Liver (tissue), 9 donors: ENCODE measurements around the gene QPCT. TPM values are rescaled to one million over a fixed set of nuclear protein-coding genes. Genes with fewer than 3 reads are reported as not detected.

Source experiments
- DNase-seq: peaks from one replicate; pipeline ENCODE4 v3.0.0-alpha.2; 2017; ENCODE audit warnings: low spot score
- H3K27ac ChIP-seq, 2 donors: one replicate each; pipeline ENCODE4 v1.7.0; 2013; ENCODE audit warnings: inconsistent platforms in 2 of 2, low read length in 2 of 2, control low read depth in 1 of 2, low read depth in 1 of 2, mild to moderate bottlenecking in 1 of 2
- H3K27me3 ChIP-seq, 4 donors: one replicate each; pipeline versions ENCODE4 v1.6.1 to v1.7.0; 2013; ENCODE audit warnings: low read length in 3 of 4, inconsistent platforms in 1 of 4, mild to moderate bottlenecking in 1 of 4, moderate library complexity in 1 of 4; ENCODE audit not compliant: control insufficient read depth in 4 of 4, insufficient read depth in 4 of 4
- H3K36me3 ChIP-seq, 4 donors: one replicate each; pipeline versions ENCODE4 v1.6.1 to v1.7.0; 2013; ENCODE audit warnings: low read length in 3 of 4, mild to moderate bottlenecking in 3 of 4, low read depth in 1 of 4, moderate library complexity in 1 of 4; ENCODE audit not compliant: control insufficient read depth in 4 of 4, insufficient read depth in 3 of 4
- H3K4me1 ChIP-seq, 4 donors: one replicate each; pipeline versions ENCODE4 v1.6.1 to v1.7.0; 2013; ENCODE audit warnings: low read length in 3 of 4, mild to moderate bottlenecking in 3 of 4, moderate library complexity in 1 of 4; ENCODE audit not compliant: control insufficient read depth in 4 of 4, insufficient read depth in 4 of 4
- H3K4me3 ChIP-seq, 3 donors: one replicate each; pipeline versions ENCODE4 v1.6.1 to v1.7.0; 2013; ENCODE audit warnings: low read length in 3 of 3, control low read depth in 1 of 3, low read depth in 1 of 3, mild to moderate bottlenecking in 1 of 3
- H3K9ac ChIP-seq, 2 donors: one replicate each; pipeline ENCODE4 v1.7.0; 2013; ENCODE audit warnings: low read length in 2 of 2, mild to moderate bottlenecking in 2 of 2, moderate library complexity in 2 of 2, control low read depth in 1 of 2, low read depth in 1 of 2
- H3K9me3 ChIP-seq, 4 donors: one replicate each; pipeline versions ENCODE4 v1.6.1 to v1.7.0; 2013; ENCODE audit warnings: low read length in 3 of 4; ENCODE audit not compliant: control insufficient read depth in 4 of 4
- EGR1 ChIP-seq, 2 donors: IDR thresholded peaks; 2 replicates each; pipeline ENCODE4 v1.6.1; 2016 to 2018; ENCODE audit warnings: antibody characterized with exemption in 2 of 2, low read depth in 2 of 2
- FOXA1 ChIP-seq: IDR thresholded peaks from 2 replicates; pipeline ENCODE4 v1.6.1; 2016; ENCODE audit warnings: antibody characterized with exemption
- FOXA2 ChIP-seq: IDR thresholded peaks from 2 replicates; pipeline ENCODE4 v1.6.1; 2016; ENCODE audit warnings: antibody characterized with exemption
- GABPA ChIP-seq, 2 donors: IDR thresholded peaks in 1 of 2; conservative IDR thresholded peaks in 1 of 2; 2 replicates each; pipeline ENCODE4 v1.6.1; 2016; ENCODE audit warnings: antibody characterized with exemption in 2 of 2, mild to moderate bottlenecking in 1 of 2, moderate library complexity in 1 of 2
- HNF4A ChIP-seq, 2 donors: conservative IDR thresholded peaks; 2 replicates each; pipeline ENCODE4 v1.6.1; 2016; ENCODE audit warnings: antibody characterized with exemption in 2 of 2, mild to moderate bottlenecking in 2 of 2
- HNF4G ChIP-seq: IDR thresholded peaks from 2 replicates; pipeline ENCODE4 v1.6.1; 2016; ENCODE audit warnings: antibody characterized with exemption
- JUND ChIP-seq, 2 donors: IDR thresholded peaks; 2 replicates each; pipeline ENCODE4 v1.6.1; 2016; ENCODE audit warnings: antibody characterized with exemption in 2 of 2
- NR2F2 ChIP-seq: IDR thresholded peaks from 2 replicates; pipeline ENCODE4 v1.6.1; 2016; ENCODE audit warnings: antibody characterized with exemption
- RAD21 ChIP-seq, 2 donors: IDR thresholded peaks; 2 replicates each; pipeline ENCODE4 v1.6.1; 2016; ENCODE audit warnings: antibody characterized with exemption in 2 of 2, mild to moderate bottlenecking in 2 of 2
- RXRA ChIP-seq, 2 donors: IDR thresholded peaks; 2 replicates each; pipeline ENCODE4 v1.6.1; 2017 to 2018; ENCODE audit warnings: antibody characterized with exemption in 2 of 2, mild to moderate bottlenecking in 1 of 2
- SP1 ChIP-seq: IDR thresholded peaks from 2 replicates; pipeline ENCODE4 v1.6.1; 2018; ENCODE audit warnings: antibody characterized with exemption, mild to moderate bottlenecking
- TAF1 ChIP-seq: conservative IDR thresholded peaks from 2 replicates; pipeline ENCODE4 v1.6.1; 2016; ENCODE audit warnings: antibody characterized with exemption, mild to moderate bottlenecking
- YY1 ChIP-seq: IDR thresholded peaks from 2 replicates; pipeline ENCODE4 v1.6.1; 2016; ENCODE audit warnings: antibody characterized with exemption, mild to moderate bottlenecking
- ZBTB33 ChIP-seq: IDR thresholded peaks from 2 replicates; pipeline ENCODE4 v1.6.1; 2016; ENCODE audit warnings: antibody characterized with exemption
- WGBS: extraction: QIAGEN DNeasy Blood & Tissue Kit; methylation state at CpG from one replicate; pipeline ENCODE4 v1.1.7; 2013; 5-methylcytosine and 5-hydroxymethylcytosine counted together
- polyA plus RNA-seq, 2 donors: library from polyadenylated mRNA; stranded (reverse) in 1 of 2; unstranded in 1 of 2; fragments of 200-250 nt in 1 of 2; fragments of >200 nt in 1 of 2; fragmentation: Nextera tagmentation in 1 of 2; extraction: Ambion mirVana in 1 of 2; gene quantifications; one replicate each; pipeline versions ENCODE4 v1.2.1 to v1.2.3, GENCODE V29; 2013 to 2015
- total RNA-seq, 2 donors: library from RNA; depleted of rRNA; stranded (reverse); fragments of >200 nt; gene quantifications; one replicate each; pipeline ENCODE4 v1.2.3, GENCODE V29; 2014
- TF ChIP-seq, protein P1 (sequence below): IDR thresholded peaks from 2 replicates; pipeline ENCODE4 v1.6.1; 2016; ENCODE audit warnings: antibody characterized with exemption, mild to moderate bottlenecking
- TF ChIP-seq, protein P2 (sequence below): IDR thresholded peaks from 2 replicates; pipeline ENCODE4 v1.6.1; 2016; ENCODE audit warnings: antibody characterized with exemption
- TF ChIP-seq, protein P3 (sequence below): IDR thresholded peaks from 2 replicates; pipeline ENCODE4 v1.6.1; 2016; ENCODE audit warnings: antibody characterized with exemption
- TF ChIP-seq, protein P4 (sequence below): fragments of 150-350 bp; IDR thresholded peaks from 2 replicates; pipeline ENCODE4 v1.5.1; 2017; ENCODE audit warnings: improper control_type of control experiment, low read depth, low read length; ENCODE audit not compliant: missing input control
- donor health status: healthy.
- donor health status: healthy.
- donor health status: healthy.
- donor health status: healthy.
- donor health status: healthy.

Gene QPCT
- total and polyA plus RNA-seq, 4 donors, result 0.61 to 3.0 (median 1.2) TPM

DNA sequence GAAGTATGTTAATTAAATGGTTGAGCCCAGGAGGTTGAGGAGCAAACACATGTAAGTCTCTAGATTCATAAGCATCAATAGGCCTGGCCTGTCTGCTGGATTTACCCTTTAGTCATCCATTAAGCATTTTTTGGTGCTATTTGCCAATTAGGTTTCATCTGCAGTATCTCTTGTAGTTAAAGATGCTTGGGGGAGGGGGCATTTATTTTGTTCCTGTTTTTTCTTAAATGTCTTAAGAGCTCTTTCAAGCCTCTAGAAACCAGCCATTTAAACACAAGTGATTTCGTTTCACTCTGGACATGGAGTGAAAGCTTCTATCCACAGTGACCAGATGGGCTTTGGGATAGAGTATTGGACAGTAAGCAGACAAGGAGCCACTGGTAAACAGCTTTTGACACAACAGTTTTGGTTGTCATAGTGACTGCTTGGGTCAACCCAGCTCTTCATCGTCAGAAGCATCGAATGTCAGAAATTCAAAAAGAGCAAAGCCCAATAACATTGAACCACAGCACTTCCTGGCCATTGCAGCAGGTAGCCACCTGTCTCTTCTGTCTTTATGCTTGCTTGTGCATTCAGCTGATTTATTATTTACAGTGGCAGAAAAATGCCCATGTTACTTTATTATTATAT, 4.9 kb downstream of the QPCT start:
- no peak overlapping the region for H3K27ac ChIP-seq
- H3K36me3 ChIP-seq, result no peaks in the 10 kb centered on the region
- no peak overlapping the region for H3K4me3 ChIP-seq
- H3K9ac ChIP-seq, result no peak overlapping the region
- TF ChIP-seq FOXA2 (no peak), FOXA1 (no peak), GABPA (IDR thresholded peaks at IDR 0.05 in 1 of 2, conservative IDR thresholded peaks at IDR 0.05 in 1 of 2) (no peak), YY1 (no peak), NR2F2 (no peak), RAD21 (IDR thresholded peaks at IDR 0.05) (no peak), HNF4A (conservative IDR thresholded peaks at IDR 0.05) (no peak), SP1 (no peak), ZBTB33 (no peak), HNF4G (no peak)
- TF ChIP-seq, protein P1, sequence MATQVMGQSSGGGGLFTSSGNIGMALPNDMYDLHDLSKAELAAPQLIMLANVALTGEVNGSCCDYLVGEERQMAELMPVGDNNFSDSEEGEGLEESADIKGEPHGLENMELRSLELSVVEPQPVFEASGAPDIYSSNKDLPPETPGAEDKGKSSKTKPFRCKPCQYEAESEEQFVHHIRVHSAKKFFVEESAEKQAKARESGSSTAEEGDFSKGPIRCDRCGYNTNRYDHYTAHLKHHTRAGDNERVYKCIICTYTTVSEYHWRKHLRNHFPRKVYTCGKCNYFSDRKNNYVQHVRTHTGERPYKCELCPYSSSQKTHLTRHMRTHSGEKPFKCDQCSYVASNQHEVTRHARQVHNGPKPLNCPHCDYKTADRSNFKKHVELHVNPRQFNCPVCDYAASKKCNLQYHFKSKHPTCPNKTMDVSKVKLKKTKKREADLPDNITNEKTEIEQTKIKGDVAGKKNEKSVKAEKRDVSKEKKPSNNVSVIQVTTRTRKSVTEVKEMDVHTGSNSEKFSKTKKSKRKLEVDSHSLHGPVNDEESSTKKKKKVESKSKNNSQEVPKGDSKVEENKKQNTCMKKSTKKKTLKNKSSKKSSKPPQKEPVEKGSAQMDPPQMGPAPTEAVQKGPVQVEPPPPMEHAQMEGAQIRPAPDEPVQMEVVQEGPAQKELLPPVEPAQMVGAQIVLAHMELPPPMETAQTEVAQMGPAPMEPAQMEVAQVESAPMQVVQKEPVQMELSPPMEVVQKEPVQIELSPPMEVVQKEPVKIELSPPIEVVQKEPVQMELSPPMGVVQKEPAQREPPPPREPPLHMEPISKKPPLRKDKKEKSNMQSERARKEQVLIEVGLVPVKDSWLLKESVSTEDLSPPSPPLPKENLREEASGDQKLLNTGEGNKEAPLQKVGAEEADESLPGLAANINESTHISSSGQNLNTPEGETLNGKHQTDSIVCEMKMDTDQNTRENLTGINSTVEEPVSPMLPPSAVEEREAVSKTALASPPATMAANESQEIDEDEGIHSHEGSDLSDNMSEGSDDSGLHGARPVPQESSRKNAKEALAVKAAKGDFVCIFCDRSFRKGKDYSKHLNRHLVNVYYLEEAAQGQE, result no peak
- TF ChIP-seq, protein P2, sequence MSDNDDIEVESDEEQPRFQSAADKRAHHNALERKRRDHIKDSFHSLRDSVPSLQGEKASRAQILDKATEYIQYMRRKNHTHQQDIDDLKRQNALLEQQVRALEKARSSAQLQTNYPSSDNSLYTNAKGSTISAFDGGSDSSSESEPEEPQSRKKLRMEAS, result no peak
- TF ChIP-seq, protein P3, sequence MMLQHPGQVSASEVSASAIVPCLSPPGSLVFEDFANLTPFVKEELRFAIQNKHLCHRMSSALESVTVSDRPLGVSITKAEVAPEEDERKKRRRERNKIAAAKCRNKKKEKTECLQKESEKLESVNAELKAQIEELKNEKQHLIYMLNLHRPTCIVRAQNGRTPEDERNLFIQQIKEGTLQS, result no peak
- 66% methylated on average over 3 of the region's 3 CpGs for WGBS
- peaks cover 4 to 8% (median 6%) of the 10 kb centered on the region in 4 donors for H3K4me1 ChIP-seq
- H3K27me3 ChIP-seq, result no peaks in the 10 kb centered on the region
- no peaks in the 10 kb centered on the region for H3K9me3 ChIP-seq
- no peak for DNase-seq

DNA sequence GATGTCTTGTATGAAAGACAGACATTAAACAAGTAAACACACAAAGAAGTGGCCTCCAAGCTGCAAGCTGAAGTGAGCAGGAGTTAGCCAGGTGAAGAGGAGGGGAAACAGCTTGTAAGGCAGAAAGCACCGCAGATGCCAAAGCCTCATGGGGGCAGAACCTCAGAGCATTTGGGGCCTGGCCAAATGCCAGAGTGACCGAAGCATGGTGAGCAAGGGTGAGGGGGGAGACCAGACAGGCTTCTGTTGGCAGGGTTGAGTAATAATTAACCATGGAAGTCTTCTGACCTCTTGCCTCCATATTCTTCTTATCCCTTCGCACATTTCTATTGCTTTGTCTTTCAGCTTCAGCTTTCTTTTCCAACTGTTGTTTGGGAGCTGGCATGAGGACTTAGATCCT, 5.6 kb downstream of the QPCT start:
- DNase-seq, result peak; percentile 52
- Histone ChIP-seq H3K9ac (no peak overlapping the region), H3K4me1 (peaks cover under 1 to 3% (median 1%) of the 10 kb centered on the region in 4 donors), H3K9me3 (no peaks in the 10 kb centered on the region), H3K27ac (no peak overlapping the region), H3K36me3 (no peaks in the 10 kb centered on the region), H3K27me3 (no peaks in the 10 kb centered on the region), H3K4me3 (no peak overlapping the region)
- 48% methylated on average over 3 of the region's 3 CpGs for WGBS
- no peak for TF ChIP-seq TAF1
- no peak for TF ChIP-seq FOXA2
- no peak for TF ChIP-seq RAD21 (IDR thresholded peaks at IDR 0.05)
- TF ChIP-seq, protein P2, result no peak
- TF ChIP-seq, protein P3, result no peak
- TF ChIP-seq EGR1 (IDR thresholded peaks at IDR 0.05; ENCODE audit: low read depth in 2 of 2), result no peak
- TF ChIP-seq SP1, result no peak
- no peak for TF ChIP-seq YY1
- no peak for TF ChIP-seq HNF4G
- no peak for TF ChIP-seq JUND (IDR thresholded peaks at IDR 0.05)
- TF ChIP-seq FOXA1, result no peak
- TF ChIP-seq, protein P4, sequence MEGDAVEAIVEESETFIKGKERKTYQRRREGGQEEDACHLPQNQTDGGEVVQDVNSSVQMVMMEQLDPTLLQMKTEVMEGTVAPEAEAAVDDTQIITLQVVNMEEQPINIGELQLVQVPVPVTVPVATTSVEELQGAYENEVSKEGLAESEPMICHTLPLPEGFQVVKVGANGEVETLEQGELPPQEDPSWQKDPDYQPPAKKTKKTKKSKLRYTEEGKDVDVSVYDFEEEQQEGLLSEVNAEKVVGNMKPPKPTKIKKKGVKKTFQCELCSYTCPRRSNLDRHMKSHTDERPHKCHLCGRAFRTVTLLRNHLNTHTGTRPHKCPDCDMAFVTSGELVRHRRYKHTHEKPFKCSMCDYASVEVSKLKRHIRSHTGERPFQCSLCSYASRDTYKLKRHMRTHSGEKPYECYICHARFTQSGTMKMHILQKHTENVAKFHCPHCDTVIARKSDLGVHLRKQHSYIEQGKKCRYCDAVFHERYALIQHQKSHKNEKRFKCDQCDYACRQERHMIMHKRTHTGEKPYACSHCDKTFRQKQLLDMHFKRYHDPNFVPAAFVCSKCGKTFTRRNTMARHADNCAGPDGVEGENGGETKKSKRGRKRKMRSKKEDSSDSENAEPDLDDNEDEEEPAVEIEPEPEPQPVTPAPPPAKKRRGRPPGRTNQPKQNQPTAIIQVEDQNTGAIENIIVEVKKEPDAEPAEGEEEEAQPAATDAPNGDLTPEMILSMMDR, result no peak
- TF ChIP-seq ZBTB33, result no peak
- TF ChIP-seq RXRA (IDR thresholded peaks at IDR 0.05), result no peak
